Pancreas (tissue), 10 donors: ENCODE results near the gene NDUFAF3. TPM values are rescaled to one million over a fixed set of nuclear protein-coding genes. Genes with fewer than 3 reads are reported as not detected.

Experiments used
- ATAC-seq, 4 donors: fragments of 200-7000 bp; cut with Tn5 transposase; one replicate each; pipeline versions ENCODE4 v1.8.0 to v1.9.1; 2020; ENCODE audit warnings: mild to moderate bottlenecking in 4 of 4, moderate library complexity in 4 of 4
- DNase-seq, 6 donors: peaks; one replicate each; pipeline ENCODE4 v3.0.0-alpha.2; 2020
- FAIRE-seq: peaks from 2 replicates; lab custom pipeline; 2012; peaks lifted over from hg19 to GRCh38; lab: Jason Lieb, UNC
- H3K27ac ChIP-seq, 4 donors: fragments of 200-600 bp; sonication (generic); 1 replicate in 3 of 4; 2 replicates in 1 of 4; pipeline versions ENCODE4 v1.5.0 to v1.8.0; 2020
- H3K27me3 ChIP-seq, 4 donors: fragments of 200-600 bp; one replicate each; pipeline ENCODE4 v1.8.0; 2021
- H3K36me3 ChIP-seq, 3 donors: fragments of 200-600 bp; sonication (generic) in 1 of 3; one replicate each; pipeline versions ENCODE4 v1.5.0 to v1.8.0; 2020 to 2021
- H3K4me1 ChIP-seq, 3 donors: fragments of 200-600 bp; one replicate each; pipeline ENCODE4 v1.8.0; 2021
- H3K4me3 ChIP-seq, 4 donors: fragments of 200-600 bp; sonication (generic) in 2 of 4; one replicate each; pipeline versions ENCODE4 v1.5.0 to v1.8.0; 2020 to 2021
- H3K9me3 ChIP-seq, 4 donors: fragments of 200-600 bp; one replicate each; pipeline ENCODE4 v1.8.0; 2021
- CTCF ChIP-seq, 4 donors: fragments of 200-600 bp; sonication (generic) in 3 of 4; IDR thresholded peaks; one replicate each; pipeline versions ENCODE4 v1.5.0 to v1.8.0; 2021; ENCODE audit warnings: antibody characterized with exemption in 4 of 4
- WGBS, 2 donors: extraction: QIAGEN DNeasy Blood & Tissue Kit; methylation state at CpG; one replicate each; pipeline ENCODE4 v1.1.7; 2013; 5-methylcytosine and 5-hydroxymethylcytosine counted together
- intact Hi-C, 3 donors: fragments of 100-400 bp; cut with DNase I; formaldehyde crosslinking; loops; one replicate each; pipeline versions ENCODE4 v1.11.1 to v1.14.2; 2022
- polyA plus RNA-seq, 2 donors: library from polyadenylated mRNA; stranded (reverse); fragments of 200-250 nt; gene quantifications; one replicate each; pipeline ENCODE4 v1.2.3, GENCODE V29; 2013
- total RNA-seq, 6 donors: library from RNA; stranded (reverse); fragmentation: NEBNext Ultra II Directional in 4 of 6; extraction: Animal tissue kit (Norgen Biotek cat#: 25700) in 4 of 6; gene quantifications; one replicate each; pipeline versions ENCODE4 v1.2.1 to v1.2.4, GENCODE V29; 2021 to 2023
- donor health status: healthy with polysubstance abuse.
- donor health status: DM: no; HTN: no; CAD: no; lungs with moderate emphysema.
- donor health status: DM: no; HTN: no; CAD: no.
- donor health status: control.
- donor health status: control.
- donor health status: Bipolar disorder and iron deficiency.
- donor health status: DM: yes; HTN: yes; CAD: no.
- donor health status: DM: no; HTN: no; CAD: no.
- donor health status: DM: no; HTN: no; CAD: no.
- donor health status: DM: yes; HTN: yes; CAD: no.

NDUFAF3 gene
- total and polyA plus RNA-seq, 8 donors, result 20.9 to 72.1 (median 33.4) TPM

- WGBS, 2 donors, result 69 to 77% methylated on average over 4 of the region's 4 CpGs
- peak overlapping the region in 3 of 4 donors; percentile 54 to 86 (median 64) for H3K4me3 ChIP-seq
- DNase-seq (peak in 1 of 6 donors; percentile 4), ATAC-seq (no peak), FAIRE-seq (no peak)
- intact Hi-C loops, result loop anchor here in 1 of 3 donors (10.0 kb wide), 1 partner anchor 67 kb away; the partner anchor contains the start of gene QRICH1
- no peak for TF ChIP-seq CTCF (IDR thresholded peaks at IDR 0.05)
- H3K27ac ChIP-seq, result peak overlapping the region in 2 of 4 donors; percentile 78 to 90
- peaks cover 6 to 17% (median 6%) of the 10 kb centered on the region in 3 donors for H3K4me1 ChIP-seq
- H3K9me3 ChIP-seq, result no peaks in the 10 kb centered on the region
- H3K27me3 ChIP-seq, result no peaks in the 10 kb centered on the region
- H3K36me3 ChIP-seq, result peaks cover 0 to 51% (median 24%) of the 10 kb centered on the region in 3 donors
Observed at GRCh38 chr3:49028298-49028672, 6.4 kb downstream of the NDUFAF3 start.

GRCh38 chr3:49028673-49029562, 7.0 kb downstream of the NDUFAF3 start, which contains the start of gene IMPDH2:
Gene IMPDH2, minus strand, starts transcription at chr3:49029398. Its CDS starts 48 bp downstream, at chr3:49029350.
- FAIRE-seq, result peak; percentile 68
- Histone ChIP-seq H3K4me3 (peak within 1 kb of the TSS; percentile 54 to 86 (median 72)), H3K9me3 (no peaks in the 10 kb centered on the region), H3K36me3 (peaks cover 0 to 50% (median 24%) of the 10 kb centered on the region in 3 donors), H3K27ac (peak within 1 kb of the TSS; percentile 71 to 90 (median 82)), H3K27me3 (no peaks in the 10 kb centered on the region), H3K4me1 (peaks cover 6 to 15% (median 6%) of the 10 kb centered on the region in 3 donors)
- intact Hi-C loops, result loop anchor here in 1 of 3 donors (10.0 kb wide), 1 partner anchor 66 kb away; the partner anchor contains the start of gene QRICH1
- peak; percentile 94 to 98 (median 96) for ATAC-seq
- no peak for TF ChIP-seq CTCF (IDR thresholded peaks at IDR 0.05)
- WGBS, 2 donors, result 1% methylated on average over 55 of the region's 55 CpGs
- peak; percentile 90 to 98 (median 96) for DNase-seq

GRCh38 chr3:49029563-49029884, 7.6 kb downstream of the NDUFAF3 start:
- peaks cover 0 to 47% (median 21%) of the 10 kb centered on the region in 3 donors for H3K36me3 ChIP-seq

GRCh38 chr3:49030321-49030720, 8.4 kb downstream of the NDUFAF3 start:
- DNase-seq, result peak in 1 of 6 donors; percentile 7
- WGBS, 2 donors, result 74 to 85% methylated on average over 6 of the region's 6 CpGs
- intact Hi-C loops, result no loop called here
- Histone ChIP-seq H3K4me3 (no peak overlapping the region), H3K27me3 (no peaks in the 10 kb centered on the region), H3K4me1 (peaks cover 6 to 15% (median 6%) of the 10 kb centered on the region in 3 donors), H3K36me3 (peaks cover 0 to 43% (median 22%) of the 10 kb centered on the region in 3 donors), H3K9me3 (no peaks in the 10 kb centered on the region), H3K27ac (no peak overlapping the region)
- TF ChIP-seq CTCF (IDR thresholded peaks at IDR 0.05), result no peak
- ATAC-seq, result no peak
- FAIRE-seq, result no peak

More at GRCh38 chr3:49029563-49029884, 7.6 kb downstream of the NDUFAF3 start:
- no peaks in the 10 kb centered on the region for H3K9me3 ChIP-seq
- ATAC-seq, result no peak
- H3K27me3 ChIP-seq, result no peaks in the 10 kb centered on the region
- peak overlapping the region in 2 of 4 donors; percentile 54 to 86 for H3K4me3 ChIP-seq
- 1% methylated on average over 7 of the region's 7 CpGs for WGBS, 2 donors
- H3K4me1 ChIP-seq, result peaks cover 6 to 15% (median 6%) of the 10 kb centered on the region in 3 donors
- H3K27ac ChIP-seq, result peak overlapping the region; percentile 71 to 90 (median 82)
- no peak for DNase-seq
- no peak for FAIRE-seq
- no peak for TF ChIP-seq CTCF (IDR thresholded peaks at IDR 0.05)
- intact Hi-C loops, result loop anchor here in 1 of 3 donors (10.0 kb wide), 1 partner anchor 65 kb away; the partner anchor contains the start of gene QRICH1
